Activated naive CD8-positive, alpha-beta T cell treated with anti-CD3 and anti-CD28 coated beads, Interleukin-2, amount 10 ng/mL, durations not matched to agents 7 days and 5 days (primary cell): Measurements from ENCODE around the gene RPS19. TPM values are rescaled to one million over a fixed set of nuclear protein-coding genes. Genes with fewer than 3 reads are reported as not detected.
A peak's percentile ranks its signal among the peaks of the same experiment; 100 is the strongest.
"Not testable (repeated sequence)": the region's sequence is repeated elsewhere in the genome, so short reads cannot be mapped to it uniquely, and the experiment has no call there.

Experiments
- ATAC-seq: fragments of 150-1000 bp; cut with Tn5 transposase; one replicate; pipeline ENCODE4 v1.10.0; 2021; ENCODE audit warnings: low read depth, moderate library complexity
- POLR2A ChIA-PET: fragments of 350-600 bp; sonication (Branson Sonifier 250); formaldehyde crosslinking; loops from one replicate; lab custom pipeline; 2021; ENCODE audit warnings: antibody characterized with exemption; lab: Charles Lee
- DNase-seq: peaks from one replicate; pipeline ENCODE4 v3.0.0; 2021
- H3K27ac Mint-ChIP-seq: one replicate; pipeline ENCODE4 v1.8.0; 2022; ENCODE audit warnings: mild to moderate bottlenecking, mixed read lengths
- H3K27me3 Mint-ChIP-seq: one replicate; pipeline ENCODE4 v1.8.0; 2022; ENCODE audit warnings: mild to moderate bottlenecking, moderate library complexity, mixed read lengths
- H3K36me3 Mint-ChIP-seq: one replicate; pipeline ENCODE4 v1.8.0; 2021; ENCODE audit warnings: mild to moderate bottlenecking, mixed read lengths
- H3K4me1 Mint-ChIP-seq: one replicate; pipeline ENCODE4 v1.8.0; 2021; ENCODE audit warnings: mixed read lengths
- H3K4me3 Mint-ChIP-seq: one replicate; pipeline ENCODE4 v1.8.0; 2022; ENCODE audit warnings: mild to moderate bottlenecking, moderate library complexity, mixed read lengths
- H3K9me3 Mint-ChIP-seq: one replicate; pipeline ENCODE4 v1.8.0; 2021; ENCODE audit warnings: mixed read lengths
- total RNA-seq, 2 experiments: library from RNA; stranded (reverse); gene quantifications; one replicate each; pipeline ENCODE4 v1.2.3, GENCODE V29; 2021

The RPS19 gene
- total RNA-seq, 2 experiments from 2014 or later = 3,237 to 3,326 TPM

DNA sequence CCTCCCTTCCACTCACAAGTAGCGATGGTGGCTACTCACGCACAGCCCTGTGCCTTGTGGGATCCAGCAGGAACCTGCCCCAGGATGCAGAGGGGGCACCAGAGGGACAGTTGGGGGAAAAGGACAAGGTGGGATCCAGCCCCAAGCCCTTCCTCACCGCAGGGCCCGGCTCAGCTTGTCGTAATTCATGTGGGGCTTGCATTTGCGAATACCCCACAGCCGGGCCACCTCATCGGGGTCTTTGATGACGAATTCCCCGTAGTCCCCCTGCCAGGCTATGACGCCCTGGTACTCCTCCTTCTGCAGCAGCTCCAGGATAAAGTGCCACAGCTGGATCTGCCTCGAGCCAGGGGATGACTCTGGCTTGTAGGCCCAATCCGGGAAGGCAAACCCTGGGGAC, 49.7 kb downstream of the RPS19 start:
- H3K4me1 Mint-ChIP-seq = peaks cover 11% of the 10 kb centered on the region
- no peak for DNase-seq

DNA sequence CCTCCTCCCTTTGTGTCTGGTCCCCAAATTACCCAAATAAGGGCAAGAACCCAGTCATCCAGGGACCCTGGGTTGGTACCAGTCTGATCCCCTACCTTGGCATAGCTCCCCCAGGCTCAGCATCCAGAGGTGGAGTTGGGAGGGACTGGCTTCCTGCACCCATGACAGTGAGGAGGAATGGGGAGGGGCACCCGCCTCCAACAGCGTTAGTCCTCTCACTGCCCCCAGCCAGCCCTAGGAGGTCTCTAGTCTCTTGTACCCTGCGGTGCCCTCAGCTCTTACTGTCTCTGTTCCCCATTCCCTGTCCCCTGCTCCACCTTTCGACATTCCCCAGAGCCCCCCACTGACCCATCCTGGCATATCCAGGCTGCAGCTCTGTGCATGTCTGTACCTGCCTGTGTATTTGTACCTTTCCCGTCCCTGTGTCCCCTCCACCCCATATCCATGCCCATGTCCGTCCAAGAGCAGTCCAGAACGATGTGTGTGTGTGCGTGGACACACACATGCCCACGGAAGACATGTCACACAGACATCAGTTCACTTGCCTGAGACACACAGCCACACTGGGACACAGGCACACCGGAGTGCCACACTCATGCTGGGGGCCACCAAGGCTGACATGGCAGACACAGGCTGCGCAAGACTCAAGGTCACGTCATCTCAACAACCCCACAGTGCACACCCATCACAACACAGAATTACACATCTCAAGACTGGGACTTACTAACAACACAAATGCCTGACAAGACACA, 50.4 kb downstream of the RPS19 start:
- H3K27me3 Mint-ChIP-seq = peaks cover 24% of the 10 kb centered on the region
- H3K4me1 Mint-ChIP-seq = peaks cover 11% of the 10 kb centered on the region
- peaks cover 18% of the 10 kb centered on the region for H3K36me3 Mint-ChIP-seq
- H3K4me3 Mint-ChIP-seq = no peak overlapping the region
- no peak for DNase-seq
- ATAC-seq = peak; percentile 7
- no peaks in the 10 kb centered on the region for H3K9me3 Mint-ChIP-seq
- peak overlapping the region; percentile 35 for H3K27ac Mint-ChIP-seq
- POLR2A ChIA-PET = interaction anchor here (0.8 to 3.6 kb wide), 7 partner anchors 8 to 37 kb away, joined by 3 to 18 read pairs (median 5); no protein-coding TSS in a partner anchor

More for the DNA sequence above, 49.7 kb downstream of the RPS19 start:
- Mint-ChIP-seq H3K9me3 (no peaks in the 10 kb centered on the region), H3K4me3 (no peak overlapping the region), H3K27ac (no peak overlapping the region), H3K36me3 (peaks cover 19% of the 10 kb centered on the region), H3K27me3 (peaks cover 24% of the 10 kb centered on the region)
- ATAC-seq = no peak
- POLR2A ChIA-PET = interaction anchor here (0.8 to 3.6 kb wide), 4 partner anchors 12 to 28 kb away, joined by 3 to 14 read pairs (median 4); no protein-coding TSS in a partner anchor

DNA sequence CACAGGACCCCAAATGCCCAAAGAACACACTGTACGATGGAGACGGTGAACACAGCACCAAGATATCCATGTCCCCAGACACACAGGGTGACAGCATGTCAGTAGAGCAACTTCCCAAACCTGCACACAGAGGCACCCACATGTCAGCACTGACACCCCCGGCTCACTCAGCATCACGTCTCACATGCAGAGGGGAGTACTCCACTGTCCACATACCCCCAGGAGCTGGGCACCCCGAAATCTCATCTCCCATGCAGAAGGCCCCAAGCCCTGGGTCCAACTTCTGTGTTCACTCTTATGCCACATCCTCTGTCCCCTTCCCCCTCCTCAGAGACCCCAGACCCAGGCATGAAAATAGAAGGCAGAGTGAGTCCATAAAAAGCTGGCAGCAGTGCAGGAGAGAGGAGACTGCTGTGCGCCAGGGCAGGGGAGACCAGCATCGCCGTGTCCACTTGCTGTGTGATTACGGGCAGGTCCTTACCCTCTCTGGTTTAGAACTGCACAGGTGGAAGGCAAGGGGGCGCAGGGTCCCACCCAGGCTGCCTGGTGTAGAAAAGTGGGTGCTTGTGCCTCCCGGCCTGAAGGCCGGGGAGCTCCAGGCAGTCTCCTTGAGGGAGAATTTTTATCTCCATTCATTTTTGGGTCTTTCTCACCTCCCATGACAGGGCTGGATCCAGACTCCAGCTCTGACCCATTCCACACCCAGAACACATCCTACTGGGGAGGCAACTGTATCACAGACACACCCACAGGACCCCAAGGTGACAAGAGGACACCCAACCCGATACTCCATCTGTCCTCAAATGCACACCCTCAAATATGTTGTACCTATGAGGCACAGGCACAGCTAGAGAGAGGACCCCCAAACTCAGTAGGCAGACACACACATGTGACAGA, 51.2 kb downstream of the RPS19 start:
- ATAC-seq (peak; percentile 24), DNase-seq (no peak)
- Mint-ChIP-seq H3K27ac (peak overlapping the region; percentile 35), H3K4me1 (peaks cover 11% of the 10 kb centered on the region), H3K9me3 (no peaks in the 10 kb centered on the region), H3K27me3 (peaks cover 24% of the 10 kb centered on the region), H3K4me3 (no peak overlapping the region), H3K36me3 (peaks cover 13% of the 10 kb centered on the region)
- POLR2A ChIA-PET = interaction anchor here (0.6 to 3.6 kb wide), 9 partner anchors 9 to 38 kb away, joined by 3 to 18 read pairs (median 4); no protein-coding TSS in a partner anchor

GRCh38 chr19:41911889-41912731, 52.1 kb downstream of the RPS19 start:
- H3K4me3 Mint-ChIP-seq = peak overlapping the region; percentile 8
- peak overlapping the region; percentile 38 for H3K27ac Mint-ChIP-seq
- ATAC-seq = peak; percentile 0
- H3K27me3 Mint-ChIP-seq = peaks cover 24% of the 10 kb centered on the region
- DNase-seq = no peak
- peaks cover 10% of the 10 kb centered on the region for H3K36me3 Mint-ChIP-seq
- H3K9me3 Mint-ChIP-seq = no peaks in the 10 kb centered on the region
- POLR2A ChIA-PET = interaction anchor here (0.6 to 3.6 kb wide), 12 partner anchors 9 to 161 kb away, joined by 3 to 18 read pairs (median 4); partner anchors contain the start of gene ERFL
- H3K4me1 Mint-ChIP-seq = peaks cover 9% of the 10 kb centered on the region

GRCh38 chr19:41912899-41913537, 53.0 kb downstream of the RPS19 start:
- no peak overlapping the region for H3K27ac Mint-ChIP-seq
- no peak for DNase-seq
- peaks cover 9% of the 10 kb centered on the region for H3K4me1 Mint-ChIP-seq
- peaks cover 24% of the 10 kb centered on the region for H3K27me3 Mint-ChIP-seq
- ATAC-seq = peak; percentile 11
- POLR2A ChIA-PET = interaction anchor here (1.2 to 3.6 kb wide), 5 partner anchors 11 to 40 kb away, joined by 4 to 18 read pairs (median 8); no protein-coding TSS in a partner anchor
- peaks cover 7% of the 10 kb centered on the region for H3K36me3 Mint-ChIP-seq
- no peak overlapping the region for H3K4me3 Mint-ChIP-seq
- no peaks in the 10 kb centered on the region for H3K9me3 Mint-ChIP-seq

GRCh38 chr19:41913538-41914423, 53.7 kb downstream of the RPS19 start:
- H3K4me3 Mint-ChIP-seq = peak overlapping the region; percentile 2
- peaks cover 7% of the 10 kb centered on the region for H3K36me3 Mint-ChIP-seq
- POLR2A ChIA-PET = no interaction called here
- DNase-seq (no peak), ATAC-seq (peak; percentile 4)
- no peaks in the 10 kb centered on the region for H3K9me3 Mint-ChIP-seq
- H3K27ac Mint-ChIP-seq = peak overlapping the region; percentile 30
- peaks cover 24% of the 10 kb centered on the region for H3K27me3 Mint-ChIP-seq
- peaks cover 9% of the 10 kb centered on the region for H3K4me1 Mint-ChIP-seq

GRCh38 chr19:41914424-41914834, 54.4 kb downstream of the RPS19 start:
- H3K4me1 Mint-ChIP-seq, H3K9me3 Mint-ChIP-seq, H3K27ac Mint-ChIP-seq, DNase-seq, ATAC-seq, H3K36me3 Mint-ChIP-seq, POLR2A ChIA-PET: not testable (repeated sequence)
- peaks cover 24% of the 10 kb centered on the region for H3K27me3 Mint-ChIP-seq
- H3K4me3 Mint-ChIP-seq = peak overlapping the region; percentile 2

- Mint-ChIP-seq H3K27me3 (peaks cover 24% of the 10 kb centered on the region), H3K4me3 (no peak overlapping the region), H3K9me3 (no peaks in the 10 kb centered on the region), H3K36me3 (peaks cover 6% of the 10 kb centered on the region), H3K27ac (no peak overlapping the region), H3K4me1 (peaks cover 9% of the 10 kb centered on the region)
- POLR2A ChIA-PET = interaction anchor here (0.6 kb wide), 1 partner anchor 42 kb away, joined by 3 read pairs; no protein-coding TSS in a partner anchor
- ATAC-seq (no peak), DNase-seq (no peak)
Measured at GRCh38 chr19:41915021-41915775, 55.1 kb downstream of the RPS19 start.

DNA sequence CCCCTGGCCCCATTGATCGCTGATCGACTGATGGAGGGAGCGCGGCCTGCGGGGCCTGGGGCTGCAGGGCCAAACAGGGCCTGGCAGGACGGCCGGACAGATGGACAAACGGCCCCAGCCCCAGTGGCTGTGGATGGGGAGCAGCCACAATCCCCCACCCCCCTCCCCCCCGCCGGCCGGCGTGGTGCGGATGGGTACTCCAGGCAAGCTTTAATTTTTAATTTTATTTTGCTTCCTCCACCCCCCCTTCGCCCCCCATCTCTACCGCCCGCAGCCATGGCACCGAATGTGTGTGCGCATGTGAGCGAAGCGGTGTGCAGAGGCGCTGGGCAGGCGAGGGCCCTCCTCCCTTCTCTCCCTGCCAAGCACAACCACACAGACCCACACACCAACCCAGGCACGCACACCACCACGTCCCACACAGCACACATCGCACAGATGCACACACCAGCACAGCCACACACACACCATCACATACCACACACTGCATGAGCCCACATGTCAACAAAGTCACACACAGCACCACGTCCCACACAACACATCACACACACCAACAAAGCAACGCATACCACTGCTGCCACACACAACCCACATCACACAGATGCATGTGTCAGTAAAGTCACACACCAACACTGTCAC, 55.8 kb downstream of the RPS19 start:
- Mint-ChIP-seq H3K36me3 (no peaks in the 10 kb centered on the region), H3K4me3 (no peak overlapping the region), H3K9me3 (no peaks in the 10 kb centered on the region), H3K27ac (no peak overlapping the region), H3K4me1 (peaks cover 4% of the 10 kb centered on the region), H3K27me3 (peaks cover 24% of the 10 kb centered on the region)
- POLR2A ChIA-PET = interaction anchor here (0.6 kb wide), 1 partner anchor 43 kb away, joined by 3 read pairs; no protein-coding TSS in a partner anchor
- no peak for DNase-seq
- no peak for ATAC-seq

DNA sequence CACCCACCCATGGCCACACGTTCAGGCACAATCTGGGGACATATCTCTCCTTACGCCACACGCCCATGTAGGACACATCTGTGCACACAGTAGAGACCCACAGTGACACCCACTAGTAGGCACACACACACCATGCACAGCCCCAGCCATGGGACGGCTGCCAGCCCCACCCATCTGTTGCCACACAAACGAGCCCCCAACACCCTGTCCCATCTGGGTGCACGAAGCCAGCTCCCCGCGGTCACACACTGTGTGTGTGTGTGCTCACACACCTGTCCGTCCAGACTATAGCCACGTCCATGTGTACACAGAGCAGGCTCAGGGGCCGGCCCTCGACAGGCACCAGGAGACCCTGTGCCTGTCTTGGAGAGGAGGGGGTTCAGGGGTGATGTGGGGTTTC, 57.6 kb downstream of the RPS19 start:
- Mint-ChIP-seq H3K9me3 (no peaks in the 10 kb centered on the region), H3K27ac (no peak overlapping the region), H3K27me3 (peaks cover 25% of the 10 kb centered on the region), H3K36me3 (no peaks in the 10 kb centered on the region), H3K4me3 (no peak overlapping the region), H3K4me1 (peaks cover 12% of the 10 kb centered on the region)
- DNase-seq = no peak
- POLR2A ChIA-PET = interaction anchor here (1.0 kb wide), 1 partner anchor 28 kb away, joined by 3 read pairs; no protein-coding TSS in a partner anchor
- ATAC-seq = no peak
